22Rv1 (cell line): ENCODE data around the gene DLD.

Experiments used
- CTCF ChIP-seq: fragments of 450-650 bp; IDR thresholded peaks from 2 replicates; pipeline ENCODE4 v1.5.1; 2017; ENCODE audit warnings: mild to moderate bottlenecking
- ZFX ChIP-seq: fragments of 450-650 bp; IDR thresholded peaks from 2 replicates; pipeline ENCODE4 v1.6.1; 2017; ENCODE audit warnings: antibody characterized with exemption, borderline replicate concordance

GRCh38 chr7:107918948-107919347, 28.0 kb downstream of the DLD start:
- TF ChIP-seq ZFX (no peak), CTCF (no peak)
